ENCODE measurements around the gene FAH. TPM values are rescaled to one million over a fixed set of nuclear protein-coding genes. Genes with fewer than 3 reads are reported as not detected.

FAH gene
- total RNA-seq, 1 donor = 38.1 TPM

GRCh38 chr15:80208758-80209734 lies 56.2 kb downstream of the FAH start:
- TF ChIP-seq, protein P1, sequence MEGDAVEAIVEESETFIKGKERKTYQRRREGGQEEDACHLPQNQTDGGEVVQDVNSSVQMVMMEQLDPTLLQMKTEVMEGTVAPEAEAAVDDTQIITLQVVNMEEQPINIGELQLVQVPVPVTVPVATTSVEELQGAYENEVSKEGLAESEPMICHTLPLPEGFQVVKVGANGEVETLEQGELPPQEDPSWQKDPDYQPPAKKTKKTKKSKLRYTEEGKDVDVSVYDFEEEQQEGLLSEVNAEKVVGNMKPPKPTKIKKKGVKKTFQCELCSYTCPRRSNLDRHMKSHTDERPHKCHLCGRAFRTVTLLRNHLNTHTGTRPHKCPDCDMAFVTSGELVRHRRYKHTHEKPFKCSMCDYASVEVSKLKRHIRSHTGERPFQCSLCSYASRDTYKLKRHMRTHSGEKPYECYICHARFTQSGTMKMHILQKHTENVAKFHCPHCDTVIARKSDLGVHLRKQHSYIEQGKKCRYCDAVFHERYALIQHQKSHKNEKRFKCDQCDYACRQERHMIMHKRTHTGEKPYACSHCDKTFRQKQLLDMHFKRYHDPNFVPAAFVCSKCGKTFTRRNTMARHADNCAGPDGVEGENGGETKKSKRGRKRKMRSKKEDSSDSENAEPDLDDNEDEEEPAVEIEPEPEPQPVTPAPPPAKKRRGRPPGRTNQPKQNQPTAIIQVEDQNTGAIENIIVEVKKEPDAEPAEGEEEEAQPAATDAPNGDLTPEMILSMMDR (IDR thresholded peaks at IDR 0.05; ENCODE audit: insufficient read depth, low read length) = no peak
- H3K4me3 ChIP-seq (ENCODE audit: low read depth, low read length) = no peak overlapping the region
- no peak for DNase-seq (ENCODE audit: low read depth)

DNA sequence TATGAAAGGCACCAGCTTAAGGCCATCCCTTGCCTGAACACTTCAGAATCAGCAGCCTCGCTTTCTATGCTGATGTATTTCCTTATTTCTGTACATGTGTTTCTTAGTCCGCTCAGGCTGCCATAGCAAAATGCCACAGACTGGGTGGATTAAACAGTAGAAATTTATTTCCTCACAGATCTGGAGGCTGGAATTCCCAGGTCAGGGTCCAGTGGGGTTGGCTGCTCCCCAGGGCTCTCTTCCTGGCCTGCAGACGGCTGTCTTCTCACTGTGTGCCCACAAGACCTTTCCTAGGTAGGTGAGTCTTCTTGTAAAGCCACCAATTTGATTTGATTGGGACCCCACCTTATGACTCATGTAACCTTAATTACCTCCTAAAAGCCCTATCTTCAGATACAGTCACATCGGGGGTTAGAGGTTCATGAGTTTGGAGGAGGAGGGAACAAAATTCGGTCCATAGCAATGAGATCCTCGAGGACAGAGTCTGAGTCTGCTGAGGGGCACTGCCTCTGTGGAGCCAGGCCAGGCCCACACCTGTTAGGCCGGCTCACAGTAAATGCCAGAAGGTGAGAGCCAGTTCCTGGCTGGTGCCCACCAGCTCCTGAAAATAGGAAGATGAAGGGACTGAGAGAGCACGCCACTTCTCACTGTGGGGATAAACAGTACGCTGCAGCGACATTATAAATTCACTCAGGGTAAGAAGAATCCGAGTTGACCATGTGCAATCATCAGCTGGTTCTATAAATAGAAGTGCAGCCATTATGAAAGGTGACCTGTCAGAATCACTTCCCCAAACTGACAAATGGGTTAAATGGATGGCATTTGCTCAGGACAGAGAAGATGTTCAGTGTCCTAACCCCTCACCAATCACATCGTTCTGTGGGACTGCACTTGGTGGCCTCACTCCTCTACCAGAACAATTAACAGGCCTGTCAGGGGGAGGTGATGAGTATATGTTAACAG lies 58.1 kb downstream of the FAH start:
- TF ChIP-seq, protein P1 (IDR thresholded peaks at IDR 0.05; ENCODE audit: insufficient read depth, low read length) = no peak
- no peak overlapping the region for H3K4me3 ChIP-seq (ENCODE audit: low read depth, low read length)
- no peak for DNase-seq (ENCODE audit: low read depth)

GRCh38 chr15:80211976-80212375 lies 59.2 kb downstream of the FAH start:
- no peak overlapping the region for H3K4me3 ChIP-seq (ENCODE audit: low read depth, low read length)
- TF ChIP-seq, protein P1 (IDR thresholded peaks at IDR 0.05; ENCODE audit: insufficient read depth, low read length) = no peak
- DNase-seq (ENCODE audit: low read depth) = no peak

DNA sequence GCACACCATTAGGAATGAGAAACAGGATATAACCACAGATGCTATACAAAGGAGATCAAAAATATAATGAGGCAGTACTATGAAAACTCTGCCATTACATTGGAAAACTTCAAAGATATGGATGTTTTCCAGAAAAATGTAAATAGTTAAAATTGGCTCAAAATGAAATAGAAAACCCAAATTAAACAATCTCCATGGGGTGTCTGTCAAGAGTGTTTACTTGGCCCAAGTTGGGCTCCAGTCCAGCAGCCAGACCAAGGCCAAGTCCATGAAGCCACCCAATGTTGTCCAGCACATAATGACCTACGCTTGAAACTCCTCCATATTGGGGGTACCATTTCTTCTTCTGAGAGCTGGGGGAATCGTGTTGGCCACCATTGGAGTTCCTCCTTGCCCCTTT lies 62.1 kb downstream of the FAH start:
- DNase-seq (ENCODE audit: low read depth) = no peak
- H3K4me3 ChIP-seq (ENCODE audit: low read depth, low read length) = no peak overlapping the region
- TF ChIP-seq, protein P1 (IDR thresholded peaks at IDR 0.05; ENCODE audit: insufficient read depth, low read length) = no peak

- no peak overlapping the region for H3K4me3 ChIP-seq (ENCODE audit: low read depth, low read length)
- TF ChIP-seq, protein P1 (IDR thresholded peaks at IDR 0.05; ENCODE audit: insufficient read depth, low read length) = no peak
- DNase-seq (ENCODE audit: low read depth) = no peak
Measured at GRCh38 chr15:80216141-80216540, 63.3 kb downstream of the FAH start.

- H3K4me3 ChIP-seq (ENCODE audit: low read depth, low read length) = no peak overlapping the region
- TF ChIP-seq, protein P1 (IDR thresholded peaks at IDR 0.05; ENCODE audit: insufficient read depth, low read length) = no peak
- DNase-seq (ENCODE audit: low read depth) = no peak
Measured at GRCh38 chr15:80216911-80217310, 64.1 kb downstream of the FAH start.
